ENCODE results near the gene ABCA10.

ABCA10 gene

DNA sequence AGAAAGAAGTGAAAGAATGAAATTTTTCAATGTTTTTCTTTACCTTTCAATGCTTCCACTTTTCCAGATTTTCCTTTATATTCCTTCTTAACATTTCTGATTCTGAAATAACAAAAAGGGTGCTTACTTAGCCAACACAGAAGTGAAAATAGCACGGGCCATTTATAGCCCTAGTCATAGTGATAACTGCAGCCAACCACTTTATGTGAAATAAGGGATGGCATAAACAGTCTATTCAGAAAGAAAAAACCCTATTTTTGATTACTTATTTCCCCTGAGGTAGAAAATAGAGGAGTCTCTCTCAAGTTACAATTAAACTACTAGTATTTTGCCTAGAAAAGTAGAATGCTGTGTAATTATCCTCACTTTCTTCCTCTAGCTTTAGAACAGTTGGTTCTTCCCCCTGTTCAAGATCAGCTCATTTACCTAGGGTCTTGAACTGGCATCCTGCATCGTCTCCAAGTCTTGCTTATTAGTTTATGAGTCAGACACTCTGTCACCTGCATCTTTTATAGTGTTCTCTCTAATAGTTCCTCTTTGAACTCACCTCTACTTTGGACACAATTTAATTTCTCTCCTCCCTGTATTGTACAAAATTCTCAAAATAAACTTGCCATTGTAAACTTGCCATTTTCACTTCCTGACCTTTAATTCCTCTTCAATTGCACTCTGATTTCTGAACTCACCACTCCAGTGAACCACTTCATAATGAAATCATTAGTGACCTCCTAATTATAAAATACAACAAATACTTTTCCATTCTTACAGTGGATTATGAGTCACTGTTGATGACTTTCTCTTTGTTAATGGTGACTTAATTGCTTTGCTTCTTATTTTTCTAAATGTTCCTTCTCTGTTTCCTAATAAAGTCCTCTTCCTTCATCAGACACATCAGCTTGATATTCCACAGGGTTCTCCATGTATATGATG is 110.5 kb downstream of the ABCA10 start:
- Mint-ChIP-seq H3K27ac (no peak overlapping the region), H3K27me3 (no peaks in the 10 kb centered on the region), H3K9me3 (ENCODE audit: low read depth) (no peaks in the 10 kb centered on the region), H3K4me3 (no peak overlapping the region), H3K36me3 (peaks cover 4% of the 10 kb centered on the region), H3K4me1 (ENCODE audit: low read depth) (no peaks in the 10 kb centered on the region)

DNA sequence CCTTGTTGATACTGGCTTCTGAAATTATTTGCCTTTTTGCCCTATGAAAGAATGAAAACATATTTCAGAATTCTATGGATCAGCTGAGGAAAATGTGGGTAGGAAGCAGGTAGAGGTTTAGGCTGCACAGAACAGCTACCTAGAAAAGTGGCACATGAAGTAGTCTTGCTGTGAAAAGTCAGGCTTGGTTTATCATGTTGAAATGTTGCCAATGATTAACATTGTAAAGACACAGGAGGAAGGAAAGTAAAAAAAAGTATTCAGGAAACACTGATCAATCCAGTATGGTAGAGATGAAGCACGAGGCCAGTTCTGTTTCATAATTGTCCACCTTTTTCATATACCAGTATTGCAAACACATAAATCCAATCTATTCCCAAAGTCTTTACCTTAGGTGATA is 116.8 kb downstream of the ABCA10 start:
- H3K4me1 Mint-ChIP-seq (ENCODE audit: low read depth): no peaks in the 10 kb centered on the region
- no peak overlapping the region for H3K4me3 Mint-ChIP-seq
- H3K9me3 Mint-ChIP-seq (ENCODE audit: low read depth): no peaks in the 10 kb centered on the region
- no peak overlapping the region for H3K27ac Mint-ChIP-seq
- H3K27me3 Mint-ChIP-seq: no peaks in the 10 kb centered on the region
- no peaks in the 10 kb centered on the region for H3K36me3 Mint-ChIP-seq

DNA sequence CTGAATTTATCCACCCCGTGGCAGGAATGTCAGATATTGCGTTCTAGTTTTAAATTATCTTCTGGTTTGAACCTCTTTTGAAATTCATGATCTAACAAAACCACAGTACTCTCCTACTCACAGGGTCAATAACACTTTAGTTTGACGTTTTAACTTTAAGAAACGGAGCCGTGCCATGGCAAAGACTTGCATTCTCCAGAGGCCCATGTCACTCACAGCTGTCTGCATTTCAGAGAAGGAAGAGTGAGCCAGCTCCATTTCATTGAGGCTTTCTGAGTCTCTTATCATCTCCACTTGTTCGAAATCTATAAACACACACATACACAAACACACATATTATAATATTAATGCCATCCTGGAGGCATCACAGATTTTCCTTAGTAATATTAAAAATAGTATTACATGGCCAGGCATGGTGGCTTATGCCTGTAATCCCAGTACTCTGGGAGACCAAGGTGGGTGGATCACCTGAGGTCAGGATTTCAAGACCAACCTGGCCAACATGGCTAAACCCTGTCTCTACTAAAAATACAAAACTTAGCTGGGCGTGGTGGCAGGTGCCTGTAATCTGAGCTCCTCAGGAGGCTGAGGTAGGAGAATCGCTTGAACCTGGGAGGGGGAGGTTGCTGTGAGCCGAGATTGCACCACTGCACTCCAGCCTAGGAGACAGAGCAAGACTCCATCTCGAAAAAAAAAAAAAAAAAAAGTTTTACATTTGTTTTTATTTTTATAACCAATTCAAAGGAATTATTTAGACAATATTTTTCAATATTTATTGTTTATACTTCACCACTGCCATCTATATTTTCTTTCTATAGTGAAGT is 122.5 kb downstream of the ABCA10 start:
- no peaks in the 10 kb centered on the region for H3K27me3 Mint-ChIP-seq
- H3K36me3 Mint-ChIP-seq: no peaks in the 10 kb centered on the region
- no peak overlapping the region for H3K4me3 Mint-ChIP-seq
- no peaks in the 10 kb centered on the region for H3K4me1 Mint-ChIP-seq (ENCODE audit: low read depth)
- H3K27ac Mint-ChIP-seq: no peak overlapping the region
- no peaks in the 10 kb centered on the region for H3K9me3 Mint-ChIP-seq (ENCODE audit: low read depth)

DNA sequence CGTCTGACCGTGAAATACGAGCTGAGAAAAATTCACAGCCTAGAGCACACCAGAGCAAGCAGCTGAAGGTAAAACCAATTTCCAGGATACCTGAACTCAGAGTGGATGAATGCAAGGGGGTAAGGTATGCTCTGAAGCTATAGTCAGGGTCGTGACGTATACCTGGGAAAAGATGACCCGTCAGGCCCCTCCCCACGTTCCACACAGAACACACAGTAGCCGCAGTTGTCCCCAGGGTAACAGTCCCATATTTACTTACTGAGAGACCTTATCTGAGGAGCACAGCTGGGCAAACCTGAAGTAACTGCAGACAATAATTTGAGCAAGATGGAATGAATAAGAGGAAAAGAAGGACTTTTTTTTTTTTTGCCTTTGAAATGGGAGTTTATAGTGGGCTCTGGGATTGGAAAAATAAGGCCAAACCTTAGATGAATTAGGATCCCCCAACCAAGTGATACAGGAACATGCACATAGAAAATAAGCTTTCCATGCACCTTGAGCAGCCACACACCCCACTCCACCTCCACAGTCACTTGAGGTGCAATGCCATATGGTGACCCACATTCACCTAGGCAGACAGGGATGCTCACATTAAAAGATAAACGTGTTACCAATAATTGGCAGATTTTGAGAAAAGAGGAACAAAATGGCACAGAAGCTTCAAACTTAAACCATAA is 124.9 kb downstream of the ABCA10 start:
- no peaks in the 10 kb centered on the region for H3K36me3 Mint-ChIP-seq
- no peaks in the 10 kb centered on the region for H3K4me1 Mint-ChIP-seq (ENCODE audit: low read depth)
- no peak overlapping the region for H3K4me3 Mint-ChIP-seq
- H3K27me3 Mint-ChIP-seq: no peaks in the 10 kb centered on the region
- no peaks in the 10 kb centered on the region for H3K9me3 Mint-ChIP-seq (ENCODE audit: low read depth)
- H3K27ac Mint-ChIP-seq: no peak overlapping the region

DNA sequence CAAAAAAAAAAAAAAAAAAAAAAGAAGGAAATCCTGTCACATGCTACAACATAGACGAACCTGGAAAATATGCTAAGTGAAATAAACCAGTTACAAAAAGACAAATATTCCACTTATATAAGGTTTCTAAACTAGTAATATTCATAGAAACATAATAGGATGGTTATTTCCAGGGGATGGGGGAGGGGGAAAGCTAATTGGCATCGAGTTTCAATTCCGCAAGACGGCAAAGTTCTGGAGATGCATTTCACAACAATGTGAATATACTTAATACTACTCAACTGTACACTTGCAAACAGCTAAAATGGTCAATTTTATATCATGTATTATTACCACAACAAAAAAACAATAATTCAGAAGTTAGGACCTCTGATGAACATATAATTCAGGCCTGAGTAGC is 130.0 kb downstream of the ABCA10 start:
- no peaks in the 10 kb centered on the region for H3K4me1 Mint-ChIP-seq (ENCODE audit: low read depth)
- no peaks in the 10 kb centered on the region for H3K27me3 Mint-ChIP-seq
- H3K4me3 Mint-ChIP-seq: no peak overlapping the region
- no peaks in the 10 kb centered on the region for H3K36me3 Mint-ChIP-seq
- H3K9me3 Mint-ChIP-seq (ENCODE audit: low read depth): no peaks in the 10 kb centered on the region
- H3K27ac Mint-ChIP-seq: no peak overlapping the region

All from activated naive CD8-positive, alpha-beta T cell (primary cell).